ENCODE measurements around the gene HNF1A.
"Not testable (repeated sequence)": the region's sequence is repeated elsewhere in the genome, so short reads cannot be mapped to it uniquely, and the experiment has no call there.

HNF1A gene

GRCh38 chr12:120941412-120941811 lies 36.9 kb upstream of the HNF1A start:
- no peak overlapping the region for H3K27ac ChIP-seq (ENCODE audit: low read length)
- no peaks in the 10 kb centered on the region for H3K4me1 ChIP-seq (ENCODE audit: insufficient read depth, low read length)
- H3K27me3 ChIP-seq (ENCODE audit: insufficient read depth, low read length) = no peaks in the 10 kb centered on the region
- no peaks in the 10 kb centered on the region for H3K36me3 ChIP-seq (ENCODE audit: insufficient read depth, low read depth, low read length)
- H3K9ac ChIP-seq (ENCODE audit: low read depth, low read length) = no peak overlapping the region
- no peaks in the 10 kb centered on the region for H3K9me3 ChIP-seq (ENCODE audit: insufficient read depth, low read depth, low read length)
- H3K4me3 ChIP-seq (ENCODE audit: low read length) = no peak overlapping the region

DNA sequence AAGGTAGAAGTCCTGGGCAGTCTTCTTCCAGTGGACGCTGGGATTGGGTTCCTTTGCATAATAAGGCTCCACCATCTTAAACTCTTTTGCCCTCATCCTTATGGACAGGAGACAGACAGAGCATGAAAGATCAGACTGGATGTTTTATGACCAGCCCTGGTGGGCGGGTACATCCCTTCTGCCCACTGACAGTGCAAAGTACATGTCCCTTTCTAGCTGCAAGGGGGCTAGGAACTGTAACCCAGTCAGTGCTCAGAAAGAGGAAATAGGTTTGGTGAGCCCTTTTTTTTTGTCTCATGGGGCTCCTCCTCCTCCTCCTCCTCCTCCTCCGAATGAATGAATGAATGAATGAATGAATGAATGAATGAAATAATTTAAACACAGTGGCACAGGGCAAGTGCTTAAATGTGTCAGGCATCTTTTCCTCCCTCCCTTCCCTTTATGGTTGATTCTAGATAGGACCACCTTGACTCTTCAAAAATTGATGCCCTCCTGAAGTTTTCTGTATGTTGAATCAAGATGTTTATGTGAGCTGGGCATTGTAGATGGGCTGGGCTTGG lies 36.4 kb upstream of the HNF1A start:
- Histone ChIP-seq H3K4me3 (ENCODE audit: low read length) (no peak overlapping the region), H3K27me3 (ENCODE audit: insufficient read depth, low read length) (no peaks in the 10 kb centered on the region), H3K9ac (ENCODE audit: low read depth, low read length) (no peak overlapping the region), H3K36me3 (ENCODE audit: insufficient read depth, low read depth, low read length) (no peaks in the 10 kb centered on the region), H3K4me1 (ENCODE audit: insufficient read depth, low read length) (no peaks in the 10 kb centered on the region), H3K9me3 (ENCODE audit: insufficient read depth, low read depth, low read length) (no peaks in the 10 kb centered on the region), H3K27ac (ENCODE audit: low read length) (no peak overlapping the region)

DNA sequence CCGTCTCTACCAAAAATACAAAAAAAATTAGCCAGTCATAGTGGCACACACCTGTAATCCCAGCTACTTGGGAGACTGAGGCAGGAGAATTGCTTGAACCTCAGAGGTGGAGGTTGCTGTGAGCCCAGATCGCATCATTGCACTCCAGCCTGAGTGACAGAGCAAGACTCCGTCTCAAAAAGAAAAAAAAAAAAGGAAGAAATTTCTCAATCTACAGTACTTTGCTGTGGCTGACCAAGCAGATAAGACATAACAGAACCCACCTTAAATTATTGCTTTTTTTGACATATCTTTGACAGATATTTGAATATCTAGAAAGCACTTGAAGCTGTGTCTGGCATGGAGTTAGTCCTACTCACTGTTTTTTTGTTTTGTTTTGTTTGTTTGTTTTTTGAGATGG lies 34.9 kb upstream of the HNF1A start:
- Histone ChIP-seq H3K4me3 (ENCODE audit: low read length) (no peak overlapping the region), H3K4me1 (ENCODE audit: insufficient read depth, low read length) (no peaks in the 10 kb centered on the region), H3K9ac (ENCODE audit: low read depth, low read length) (no peak overlapping the region)

DNA sequence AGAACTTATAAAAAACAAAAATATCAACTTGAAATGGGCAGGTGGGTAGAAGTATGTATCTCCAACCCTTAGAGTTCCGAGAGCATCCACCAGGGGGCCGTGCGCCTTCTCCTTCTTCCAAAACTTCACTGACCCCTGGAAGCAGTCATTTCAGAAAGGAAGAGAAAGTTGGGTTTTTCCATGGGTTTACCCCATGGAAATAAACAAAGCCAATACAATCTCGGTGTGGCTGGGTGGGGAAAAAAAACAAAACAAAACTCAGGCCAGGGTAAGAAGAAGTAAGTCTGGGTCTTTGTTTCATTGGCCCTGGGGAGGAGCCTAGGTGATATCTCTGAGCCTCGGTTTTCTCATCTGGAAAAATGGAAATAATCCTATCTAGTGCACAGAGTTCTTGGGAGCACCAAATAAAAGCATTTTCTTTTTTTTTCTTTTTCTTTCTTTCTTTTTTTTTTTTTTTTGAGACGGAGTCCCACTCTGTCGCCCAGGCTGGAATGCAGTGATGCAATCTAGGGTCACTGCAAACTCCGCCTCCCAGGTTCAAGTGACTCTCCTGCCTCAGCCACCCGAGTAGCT lies 33.6 kb upstream of the HNF1A start:
- Histone ChIP-seq H3K9ac (ENCODE audit: low read depth, low read length) (no peak overlapping the region), H3K4me1 (ENCODE audit: insufficient read depth, low read length) (no peaks in the 10 kb centered on the region), H3K9me3 (ENCODE audit: insufficient read depth, low read depth, low read length) (no peaks in the 10 kb centered on the region), H3K4me3 (ENCODE audit: low read length) (no peak overlapping the region), H3K36me3 (ENCODE audit: insufficient read depth, low read depth, low read length) (no peaks in the 10 kb centered on the region), H3K27me3 (ENCODE audit: insufficient read depth, low read length) (no peaks in the 10 kb centered on the region), H3K27ac (ENCODE audit: low read length) (no peak overlapping the region)

More for the DNA sequence above, 34.9 kb upstream of the HNF1A start:
- no peaks in the 10 kb centered on the region for H3K9me3 ChIP-seq (ENCODE audit: insufficient read depth, low read depth, low read length)
- H3K27me3 ChIP-seq (ENCODE audit: insufficient read depth, low read length) = no peaks in the 10 kb centered on the region
- no peaks in the 10 kb centered on the region for H3K36me3 ChIP-seq (ENCODE audit: insufficient read depth, low read depth, low read length)
- no peak overlapping the region for H3K27ac ChIP-seq (ENCODE audit: low read length)

DNA sequence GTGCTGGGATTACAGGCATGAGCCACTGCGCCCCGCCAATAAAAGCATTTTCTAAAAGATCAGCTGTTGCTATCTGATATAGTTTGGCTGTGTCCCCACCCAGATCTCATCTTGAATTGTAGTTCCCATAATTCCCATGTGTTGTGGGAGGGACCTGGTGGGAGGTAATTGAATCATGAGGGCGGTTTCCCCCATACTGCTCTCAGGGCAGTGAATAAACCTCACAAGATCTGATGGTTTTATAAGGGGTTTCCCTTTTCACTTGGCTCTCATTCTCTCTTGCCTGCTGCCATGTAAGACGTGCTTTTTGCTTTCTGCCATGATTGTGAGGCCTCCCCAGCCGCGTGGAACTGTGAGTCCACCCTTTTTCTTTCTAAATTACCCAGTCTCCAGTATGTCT lies 32.8 kb upstream of the HNF1A start:
- H3K9ac ChIP-seq (ENCODE audit: low read depth, low read length); H3K36me3 ChIP-seq (ENCODE audit: insufficient read depth, low read depth, low read length); H3K27me3 ChIP-seq (ENCODE audit: insufficient read depth, low read length); H3K4me3 ChIP-seq (ENCODE audit: low read length); H3K27ac ChIP-seq (ENCODE audit: low read length); H3K4me1 ChIP-seq (ENCODE audit: insufficient read depth, low read length); H3K9me3 ChIP-seq (ENCODE audit: insufficient read depth, low read depth, low read length): not testable (repeated sequence)

DNA sequence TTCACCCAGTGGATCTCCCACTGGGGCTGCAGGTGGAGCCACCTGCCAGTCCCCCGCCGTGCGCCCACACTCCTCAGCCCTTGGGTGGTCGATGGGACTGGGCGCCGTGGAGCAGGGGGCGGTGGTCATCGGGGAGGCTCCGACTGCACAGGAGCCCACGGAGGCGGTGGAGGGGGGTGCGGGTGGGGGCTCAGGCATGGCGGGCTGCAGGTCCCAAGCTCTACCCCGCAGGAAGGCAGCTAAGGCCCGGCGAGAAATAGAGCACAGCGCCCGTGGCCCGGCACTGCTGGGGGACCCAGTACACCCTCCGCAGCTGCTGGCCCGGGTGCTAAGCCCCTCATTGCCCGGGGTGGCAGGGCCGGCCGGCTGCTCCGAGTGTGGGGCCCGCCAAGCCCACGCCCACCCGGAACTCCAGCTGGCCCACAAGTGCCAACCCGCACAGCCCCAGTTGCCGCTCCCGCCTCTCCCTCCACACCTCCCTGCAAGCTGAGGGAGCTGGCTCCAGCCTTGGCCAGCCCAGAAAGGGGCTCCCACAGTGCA lies 28.0 kb upstream of the HNF1A start:
- H3K27ac ChIP-seq (ENCODE audit: low read length); H3K36me3 ChIP-seq (ENCODE audit: insufficient read depth, low read depth, low read length); H3K27me3 ChIP-seq (ENCODE audit: insufficient read depth, low read length); H3K9ac ChIP-seq (ENCODE audit: low read depth, low read length); H3K9me3 ChIP-seq (ENCODE audit: insufficient read depth, low read depth, low read length); H3K4me3 ChIP-seq (ENCODE audit: low read length); H3K4me1 ChIP-seq (ENCODE audit: insufficient read depth, low read length): not testable (repeated sequence)

GRCh38 chr12:120950807-120951206 lies 27.5 kb upstream of the HNF1A start:
- Histone ChIP-seq H3K4me1 (ENCODE audit: insufficient read depth, low read length) (no peaks in the 10 kb centered on the region), H3K9me3 (ENCODE audit: insufficient read depth, low read depth, low read length) (no peaks in the 10 kb centered on the region), H3K4me3 (ENCODE audit: low read length) (no peak overlapping the region), H3K36me3 (ENCODE audit: insufficient read depth, low read depth, low read length) (no peaks in the 10 kb centered on the region), H3K9ac (ENCODE audit: low read depth, low read length) (no peak overlapping the region), H3K27me3 (ENCODE audit: insufficient read depth, low read length) (no peaks in the 10 kb centered on the region), H3K27ac (ENCODE audit: low read length) (no peak overlapping the region)

- Histone ChIP-seq H3K27me3 (ENCODE audit: insufficient read depth, low read length) (no peaks in the 10 kb centered on the region), H3K4me1 (ENCODE audit: insufficient read depth, low read length) (no peaks in the 10 kb centered on the region), H3K4me3 (ENCODE audit: low read length) (no peak overlapping the region), H3K9me3 (ENCODE audit: insufficient read depth, low read depth, low read length) (no peaks in the 10 kb centered on the region), H3K9ac (ENCODE audit: low read depth, low read length) (no peak overlapping the region), H3K36me3 (ENCODE audit: insufficient read depth, low read depth, low read length) (no peaks in the 10 kb centered on the region), H3K27ac (ENCODE audit: low read length) (no peak overlapping the region)
These were observed 23.1 kb upstream of the HNF1A start for GRCh38 chr12:120955232-120955631.

- Histone ChIP-seq H3K4me1 (ENCODE audit: insufficient read depth, low read length) (no peaks in the 10 kb centered on the region), H3K9me3 (ENCODE audit: insufficient read depth, low read depth, low read length) (no peaks in the 10 kb centered on the region), H3K36me3 (ENCODE audit: insufficient read depth, low read depth, low read length) (no peaks in the 10 kb centered on the region), H3K27ac (ENCODE audit: low read length) (no peak overlapping the region), H3K27me3 (ENCODE audit: insufficient read depth, low read length) (no peaks in the 10 kb centered on the region), H3K4me3 (ENCODE audit: low read length) (no peak overlapping the region), H3K9ac (ENCODE audit: low read depth, low read length) (no peak overlapping the region)
These were observed 21.6 kb upstream of the HNF1A start for GRCh38 chr12:120956579-120957300.

- H3K4me1 ChIP-seq (ENCODE audit: insufficient read depth, low read length) = no peaks in the 10 kb centered on the region
- no peak overlapping the region for H3K27ac ChIP-seq (ENCODE audit: low read length)
- H3K4me3 ChIP-seq (ENCODE audit: low read length) = no peak overlapping the region
- no peaks in the 10 kb centered on the region for H3K9me3 ChIP-seq (ENCODE audit: insufficient read depth, low read depth, low read length)
- no peaks in the 10 kb centered on the region for H3K27me3 ChIP-seq (ENCODE audit: insufficient read depth, low read length)
- no peak overlapping the region for H3K9ac ChIP-seq (ENCODE audit: low read depth, low read length)
- no peaks in the 10 kb centered on the region for H3K36me3 ChIP-seq (ENCODE audit: insufficient read depth, low read depth, low read length)
These were observed 19.0 kb upstream of the HNF1A start for GRCh38 chr12:120959111-120959878.

GRCh38 chr12:120960657-120961056 lies 17.7 kb upstream of the HNF1A start:
- H3K9ac ChIP-seq (ENCODE audit: low read depth, low read length) = no peak overlapping the region

More at GRCh38 chr12:120960657-120961056, 17.7 kb upstream of the HNF1A start:
- Histone ChIP-seq H3K36me3 (ENCODE audit: insufficient read depth, low read depth, low read length) (no peaks in the 10 kb centered on the region), H3K27ac (ENCODE audit: low read length) (no peak overlapping the region), H3K9me3 (ENCODE audit: insufficient read depth, low read depth, low read length) (no peaks in the 10 kb centered on the region), H3K27me3 (ENCODE audit: insufficient read depth, low read length) (no peaks in the 10 kb centered on the region), H3K4me3 (ENCODE audit: low read length) (no peak overlapping the region), H3K4me1 (ENCODE audit: insufficient read depth, low read length) (no peaks in the 10 kb centered on the region)

Measured in iPS-20b (cell line).